Ovary (tissue), 9 donors: ENCODE data around the gene ETNK1. TPM values are rescaled to one million over a fixed set of nuclear protein-coding genes. Genes with fewer than 3 reads are reported as not detected.

Source experiments
- DNase-seq, 5 donors: peaks; one replicate each; pipeline ENCODE4 v3.0.0-alpha.2; 2019 to 2020
- H3K27ac ChIP-seq, 2 donors: fragments of 200-600 bp; one replicate each; pipeline versions ENCODE4 v1.5.1 to v1.8.0; 2019 to 2022
- H3K27me3 ChIP-seq: fragments of 200-600 bp; one replicate; pipeline ENCODE4 v1.8.0; 2022
- H3K36me3 ChIP-seq: fragments of 200-600 bp; sonication (generic); one replicate; pipeline ENCODE4 v1.5.1; 2019
- H3K4me1 ChIP-seq: one replicate; pipeline ENCODE4 v1.8.1; 2013; ENCODE audit warnings: mild to moderate bottlenecking, moderate library complexity; ENCODE audit not compliant: insufficient read depth
- H3K4me3 ChIP-seq: fragments of 200-600 bp; sonication (generic); one replicate; pipeline ENCODE4 v1.5.1; 2017
- H3K9me3 ChIP-seq, 2 donors: fragments of 200-600 bp in 1 of 2; sonication (generic) in 1 of 2; one replicate each; pipeline versions ENCODE4 v1.5.1 to v1.8.1; 2013 to 2019; ENCODE audit warnings: mild to moderate bottlenecking in 1 of 2, moderate library complexity in 1 of 2
- EP300 ChIP-seq: sonication (generic); formaldehyde crosslinking; IDR thresholded peaks from one replicate; pipeline ENCODE4 v1.6.1; 2017; ENCODE audit warnings: antibody characterized with exemption
- POLR2A ChIP-seq: fragments of 450-650 bp; IDR thresholded peaks from one replicate; pipeline ENCODE4 v1.6.1; 2017; ENCODE audit warnings: antibody characterized with exemption, mild to moderate bottlenecking, moderate library complexity
- WGBS, 3 donors: extraction: QIAGEN DNeasy Blood & Tissue Kit in 1 of 3; methylation state at CpG; one replicate each; pipeline versions ENCODE4 v1.1.5 to v1.1.7; 2013 to 2017; 5-methylcytosine and 5-hydroxymethylcytosine counted together
- intact Hi-C, 4 donors: fragments of 100-400 bp; cut with DNase I; formaldehyde crosslinking; loops; one replicate each; pipeline versions ENCODE4 v1.11.0 to v1.15.1; 2022 to 2023
- polyA plus RNA-seq, 2 donors: library from polyadenylated mRNA; stranded (reverse); fragments of 200-250 nt in 1 of 2; fragments of 350-450 nt in 1 of 2; fragmentation: Illumina TruSeq in 1 of 2; extraction: RNeasy Lipid Tissue Mini Kit (QIAGEN cat#74804) in 1 of 2; gene quantifications; one replicate each; pipeline ENCODE4 v1.2.3, GENCODE V29; 2013 to 2014
- total RNA-seq, 7 donors: library from RNA; depleted of rRNA in 2 of 7; stranded (reverse); fragments of >200 nt in 2 of 7; fragmentation: NEBNext Ultra II Directional in 3 of 7; extraction: Animal tissue kit (Norgen Biotek cat#: 25700) in 3 of 7; gene quantifications; one replicate each; pipeline versions ENCODE4 v1.1.0 to v1.2.4, GENCODE V29; 2016 to 2023
- TF ChIP-seq, protein P1 (sequence below), 3 donors: fragments of 450-650 bp in 2 of 3; fragments of 200-600 bp in 1 of 3; IDR thresholded peaks; one replicate each; pipeline versions ENCODE4 v1.5.1 to v1.8.0; 2016 to 2022; ENCODE audit warnings: antibody characterized with exemption in 3 of 3, mild to moderate bottlenecking in 1 of 3
- donor health status: DM: no; HTN: no; CAD: no; lungs with moderate emphysema.
- donor health status: DM: no; HTN: no; CAD: no.
- donor health status: Bipolar disorder and iron deficiency.
- donor health status: DM: yes; HTN: yes; CAD: no.
- donor health status: DM: no; HTN: no; CAD: no.
- donor health status: DM: yes; HTN: yes; CAD: no.

Gene ETNK1
- total and polyA plus RNA-seq, 9 donors, result 11.9 to 50.6 (median 41.4) TPM

- intact Hi-C loops, result no loop called here
- no peaks in the 10 kb centered on the region for H3K27me3 ChIP-seq
- H3K4me1 ChIP-seq, result no peaks in the 10 kb centered on the region
- WGBS, 3 donors, result 30 to 59% (median 43%) methylated on average over 1 of the region's 1 CpG
- H3K9me3 ChIP-seq, result no peaks in the 10 kb centered on the region
- TF ChIP-seq POLR2A, result no peak
- TF ChIP-seq EP300, result no peak
- TF ChIP-seq, protein P1, sequence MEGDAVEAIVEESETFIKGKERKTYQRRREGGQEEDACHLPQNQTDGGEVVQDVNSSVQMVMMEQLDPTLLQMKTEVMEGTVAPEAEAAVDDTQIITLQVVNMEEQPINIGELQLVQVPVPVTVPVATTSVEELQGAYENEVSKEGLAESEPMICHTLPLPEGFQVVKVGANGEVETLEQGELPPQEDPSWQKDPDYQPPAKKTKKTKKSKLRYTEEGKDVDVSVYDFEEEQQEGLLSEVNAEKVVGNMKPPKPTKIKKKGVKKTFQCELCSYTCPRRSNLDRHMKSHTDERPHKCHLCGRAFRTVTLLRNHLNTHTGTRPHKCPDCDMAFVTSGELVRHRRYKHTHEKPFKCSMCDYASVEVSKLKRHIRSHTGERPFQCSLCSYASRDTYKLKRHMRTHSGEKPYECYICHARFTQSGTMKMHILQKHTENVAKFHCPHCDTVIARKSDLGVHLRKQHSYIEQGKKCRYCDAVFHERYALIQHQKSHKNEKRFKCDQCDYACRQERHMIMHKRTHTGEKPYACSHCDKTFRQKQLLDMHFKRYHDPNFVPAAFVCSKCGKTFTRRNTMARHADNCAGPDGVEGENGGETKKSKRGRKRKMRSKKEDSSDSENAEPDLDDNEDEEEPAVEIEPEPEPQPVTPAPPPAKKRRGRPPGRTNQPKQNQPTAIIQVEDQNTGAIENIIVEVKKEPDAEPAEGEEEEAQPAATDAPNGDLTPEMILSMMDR (IDR thresholded peaks at IDR 0.05), result no peak
- no peaks in the 10 kb centered on the region for H3K36me3 ChIP-seq
- no peak for DNase-seq
- H3K27ac ChIP-seq, result no peak overlapping the region
- H3K4me3 ChIP-seq, result no peak overlapping the region
Observed at GRCh38 chr12:22667122-22667521, 42.2 kb downstream of the ETNK1 start.

DNA sequence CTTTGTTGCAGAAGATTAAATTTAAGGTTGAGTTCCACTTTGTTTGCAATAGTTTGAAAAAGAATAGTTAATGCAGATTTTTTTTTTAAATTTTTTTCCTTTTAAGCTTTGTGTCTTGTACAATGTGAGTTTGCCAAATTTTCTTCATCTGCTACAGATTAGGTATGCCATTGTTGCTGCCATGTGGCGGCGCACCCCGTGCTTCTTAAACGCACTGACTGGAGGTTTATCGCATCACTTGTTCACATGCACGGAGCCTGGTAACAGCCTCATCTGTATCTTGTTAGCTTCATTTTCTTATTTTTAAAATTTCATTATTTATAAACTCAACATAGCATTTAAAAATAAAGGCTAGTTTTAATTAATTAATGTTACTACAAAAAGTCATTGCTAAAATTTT lies 43.5 kb downstream of the ETNK1 start:
- H3K4me1 ChIP-seq, result no peaks in the 10 kb centered on the region
- H3K27me3 ChIP-seq, result no peaks in the 10 kb centered on the region
- H3K4me3 ChIP-seq, result no peak overlapping the region
- no peak for DNase-seq
- H3K9me3 ChIP-seq, result no peaks in the 10 kb centered on the region
- TF ChIP-seq POLR2A, result no peak
- TF ChIP-seq EP300, result no peak
- TF ChIP-seq, protein P1 (IDR thresholded peaks at IDR 0.05), result no peak
- intact Hi-C loops, result no loop called here
- 96 to 97% (median 96%) methylated on average over 6 of the region's 6 CpGs for WGBS, 3 donors
- no peak overlapping the region for H3K27ac ChIP-seq
- no peaks in the 10 kb centered on the region for H3K36me3 ChIP-seq

DNA sequence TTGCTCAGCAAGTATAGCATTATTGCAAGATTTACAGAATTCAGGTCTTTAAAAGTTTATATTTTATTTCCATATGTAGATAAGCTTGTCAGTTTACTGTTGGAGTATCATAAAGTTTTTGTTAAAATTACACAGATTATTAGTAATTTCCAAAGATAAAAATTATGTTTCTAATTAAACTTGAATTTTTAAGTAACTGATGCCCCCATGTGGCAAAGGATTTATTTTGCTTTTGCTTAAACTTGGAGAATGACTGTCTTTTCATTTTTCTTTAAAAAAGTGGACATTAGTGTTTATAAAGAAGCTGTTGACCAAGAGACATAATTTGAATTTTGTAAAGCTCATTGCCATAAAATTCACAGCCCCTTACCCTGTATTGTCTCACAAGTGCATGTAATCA lies 45.8 kb downstream of the ETNK1 start:
- H3K4me1 ChIP-seq, result no peaks in the 10 kb centered on the region
- TF ChIP-seq POLR2A, result no peak
- TF ChIP-seq EP300, result no peak
- TF ChIP-seq, protein P1 (IDR thresholded peaks at IDR 0.05), result no peak

GRCh38 chr12:22672951-22673350 lies 48.0 kb downstream of the ETNK1 start:
- no peak for DNase-seq
- intact Hi-C loops, result no loop called here
- TF ChIP-seq POLR2A (no peak), EP300 (no peak)
- TF ChIP-seq, protein P1 (IDR thresholded peaks at IDR 0.05), result no peak
- Histone ChIP-seq H3K4me3 (no peak overlapping the region), H3K27me3 (no peaks in the 10 kb centered on the region), H3K36me3 (no peaks in the 10 kb centered on the region), H3K4me1 (no peaks in the 10 kb centered on the region), H3K27ac (no peak overlapping the region), H3K9me3 (no peaks in the 10 kb centered on the region)
- WGBS, 3 donors, result 40 to 64% (median 55%) methylated on average over 3 of the region's 3 CpGs

More for the DNA sequence above, 45.8 kb downstream of the ETNK1 start:
- no peak for DNase-seq
- Histone ChIP-seq H3K36me3 (no peaks in the 10 kb centered on the region), H3K27ac (no peak overlapping the region), H3K27me3 (no peaks in the 10 kb centered on the region), H3K9me3 (no peaks in the 10 kb centered on the region), H3K4me3 (no peak overlapping the region)
- intact Hi-C loops, result no loop called here
